GM21360 (cell line): Measurements from ENCODE around the gene EDNRB.
A peak's percentile ranks its signal among the peaks of the same experiment; 100 is the strongest.
"Not testable (repeated sequence)": the region's sequence is repeated elsewhere in the genome, so short reads cannot be mapped to it uniquely, and the experiment has no call there.

Source experiments
- ATAC-seq: cut with Tn5 transposase; IDR thresholded peaks from one replicate; pipeline ENCODE4 v1.9.1; 2021; ENCODE audit warnings: mild to moderate bottlenecking, moderate library complexity; ENCODE audit not compliant: unreplicated experiment

Gene EDNRB

GRCh38 chr13:77918391-77919245 lies at the start of gene EDNRB:
Gene EDNRB, minus strand, starts transcription at chr13:77918831. Its CDS starts 258 bp downstream, at chr13:77918573.
- ATAC-seq = no peak

- ATAC-seq = no peak
Measured at GRCh38 chr13:77966671-77967070, 48.0 kb upstream of the EDNRB start.

- ATAC-seq = no peak
Measured at GRCh38 chr13:77952737-77953136, 34.1 kb upstream of the EDNRB start.

DNA sequence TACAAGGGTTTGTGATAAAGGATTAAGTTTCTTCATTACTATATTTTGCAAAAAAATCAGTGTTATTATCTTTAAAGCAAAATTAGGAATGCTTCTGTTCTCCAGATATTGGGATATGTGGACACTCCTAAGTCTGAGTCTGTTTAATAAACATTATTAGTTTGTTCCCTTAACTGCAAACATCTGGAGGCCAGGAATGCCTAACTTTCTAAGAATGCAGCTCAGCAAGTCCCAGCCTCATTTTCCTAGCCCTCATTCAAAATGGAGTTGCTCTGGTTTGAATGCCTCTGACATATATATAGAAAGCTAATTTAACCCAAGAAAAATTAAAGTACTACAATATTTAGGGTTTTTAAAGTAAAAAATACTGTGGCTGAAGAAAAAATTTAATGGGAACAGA lies 33.6 kb upstream of the EDNRB start:
- ATAC-seq = no peak

DNA sequence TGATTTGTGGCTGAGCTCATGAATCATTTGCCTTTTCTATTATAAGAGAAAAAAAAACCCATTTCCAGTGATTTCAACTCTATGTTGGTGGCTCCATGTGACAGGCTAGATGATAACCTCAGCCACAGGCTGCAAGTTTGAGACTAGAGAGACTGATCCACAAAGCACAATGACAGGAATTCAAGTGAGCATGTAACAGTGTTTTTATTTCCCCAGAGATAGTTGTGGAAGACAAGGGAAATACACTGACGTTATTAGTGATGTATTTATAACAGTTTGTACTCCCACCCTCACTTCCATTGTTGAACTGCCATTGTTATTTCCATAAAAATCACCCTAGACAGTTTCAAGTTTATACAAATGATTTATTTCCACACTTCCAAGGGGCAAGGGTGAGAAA lies 27.9 kb upstream of the EDNRB start:
- ATAC-seq = no peak

DNA sequence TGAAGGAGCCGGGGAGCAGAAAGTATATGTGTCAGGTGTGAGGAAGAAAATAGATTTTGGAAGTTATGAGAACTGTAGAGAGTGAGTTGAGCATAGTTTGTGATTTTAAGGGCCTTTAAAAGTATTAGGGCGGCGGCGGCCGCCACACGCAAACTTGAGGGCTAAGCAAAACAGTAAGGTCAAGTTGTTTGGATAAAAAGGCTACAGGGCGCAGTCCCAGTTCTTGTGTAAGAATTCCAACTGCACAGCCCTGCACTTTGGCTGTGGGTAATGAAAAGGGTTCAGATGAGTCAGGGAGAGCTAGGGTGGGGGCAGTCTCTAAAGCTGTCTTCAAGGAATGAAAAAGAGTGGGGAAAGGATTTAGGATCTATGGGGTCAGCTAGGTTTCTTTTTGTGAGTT lies 16.4 kb upstream of the EDNRB start:
- not testable (repeated sequence) for ATAC-seq

DNA sequence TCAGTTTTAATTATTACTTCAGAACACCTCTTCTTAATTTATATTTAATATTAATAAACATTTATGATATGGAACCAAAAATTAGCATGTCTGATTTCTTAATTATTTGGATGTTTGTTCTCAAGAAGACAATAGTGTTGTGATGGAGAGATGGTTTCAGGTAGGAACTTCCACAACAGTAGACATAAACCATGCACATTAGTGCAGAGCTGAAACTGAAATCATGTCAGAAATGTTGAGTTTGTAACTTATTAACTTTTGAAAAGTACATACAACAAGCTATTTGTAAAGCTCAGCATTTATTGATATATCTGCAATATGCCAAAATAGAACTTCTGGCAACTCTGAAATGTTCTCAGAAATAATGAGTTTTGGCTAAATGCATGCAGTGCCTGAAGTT lies 11.8 kb upstream of the EDNRB start:
- no peak for ATAC-seq

DNA sequence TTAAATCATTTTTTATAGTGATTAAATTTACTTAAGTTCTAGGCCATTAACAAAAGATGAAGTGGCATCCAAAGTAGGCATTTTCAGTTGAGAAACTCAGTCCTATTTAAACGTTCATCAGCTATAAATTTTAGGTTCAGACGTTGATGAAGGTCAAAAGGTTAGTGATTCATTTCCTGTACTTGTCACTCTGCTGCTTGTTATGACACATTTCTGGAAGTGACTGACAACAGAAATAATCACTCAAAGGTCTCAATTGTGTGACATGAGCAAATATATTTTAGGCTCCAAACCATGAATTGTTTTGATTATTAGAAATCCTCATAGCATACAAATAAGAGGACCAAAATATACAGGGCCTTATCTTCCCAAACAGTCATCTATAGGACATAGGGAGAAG lies 10.3 kb upstream of the EDNRB start:
- peak; percentile 93 for ATAC-seq

GRCh38 chr13:77925616-77926015 lies 7.0 kb upstream of the EDNRB start:
- ATAC-seq = no peak

GRCh38 chr13:77919921-77920294 lies 1.3 kb upstream of the EDNRB start:
- no peak for ATAC-seq

DNA sequence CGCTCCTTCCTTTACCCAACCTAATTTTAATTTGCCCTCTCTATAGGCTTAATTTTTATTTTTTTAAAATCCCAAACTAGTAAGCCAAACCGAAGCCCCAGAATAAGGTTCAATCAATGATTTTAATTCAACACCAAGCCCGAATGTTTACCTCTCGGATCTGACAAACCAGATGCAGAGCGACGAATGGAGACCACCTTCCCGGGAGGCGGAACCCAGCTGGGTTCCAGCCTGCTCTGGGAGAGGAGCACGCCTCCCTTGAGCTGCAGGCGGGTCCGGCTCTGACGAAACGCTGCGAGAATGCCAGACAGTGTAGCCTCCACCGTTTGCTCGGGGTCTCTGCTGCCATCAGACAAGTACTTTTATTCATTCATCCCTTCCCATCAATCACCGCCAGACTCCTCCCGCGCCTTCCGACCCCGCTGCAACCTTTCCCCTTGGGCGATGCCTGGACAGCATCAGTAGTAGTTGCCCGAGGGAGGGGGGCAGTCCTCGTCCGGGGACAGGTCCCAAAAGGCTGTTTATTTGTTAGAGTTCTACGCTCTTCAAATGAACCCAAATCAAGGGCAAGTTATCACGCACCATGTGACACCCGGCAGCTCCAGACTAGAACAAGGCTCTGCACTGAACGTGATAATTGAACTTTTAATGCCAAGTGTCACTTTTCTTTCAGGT lies 752 bp upstream of the EDNRB start:
- ATAC-seq = no peak

GRCh38 chr13:77916488-77916887 lies 2.1 kb downstream of the EDNRB start:
- no peak for ATAC-seq

GRCh38 chr13:77915686-77916085 lies 2.9 kb downstream of the EDNRB start:
- ATAC-seq = no peak

- ATAC-seq = no peak
Measured at GRCh38 chr13:77913003-77913402, 5.6 kb downstream of the EDNRB start.

GRCh38 chr13:77911751-77912150 lies 6.9 kb downstream of the EDNRB start:
- no peak for ATAC-seq

GRCh38 chr13:77909827-77910226 lies 8.8 kb downstream of the EDNRB start:
- no peak for ATAC-seq

DNA sequence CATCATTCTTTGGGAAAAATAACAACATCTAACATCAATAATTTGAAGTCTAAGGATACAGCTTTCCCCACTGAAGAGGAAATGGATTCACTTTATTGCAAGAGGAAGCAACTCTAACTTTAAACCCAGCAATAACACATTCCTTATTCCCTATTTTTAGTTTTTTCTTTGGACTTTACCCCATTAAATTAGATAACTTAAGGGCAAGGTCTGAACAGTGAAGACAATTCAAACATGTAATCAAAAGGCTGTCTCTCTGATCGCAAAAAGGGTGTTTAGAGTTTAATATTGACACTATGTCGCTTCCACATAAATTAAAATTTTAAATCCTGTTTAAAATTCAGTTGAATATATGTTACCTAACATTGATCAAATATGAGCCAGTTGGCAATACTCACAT lies 10.1 kb downstream of the EDNRB start:
- ATAC-seq = no peak

GRCh38 chr13:77907666-77908341 lies 10.8 kb downstream of the EDNRB start:
- ATAC-seq = no peak

GRCh38 chr13:77904031-77904430 lies 14.6 kb downstream of the EDNRB start:
- ATAC-seq = no peak

DNA sequence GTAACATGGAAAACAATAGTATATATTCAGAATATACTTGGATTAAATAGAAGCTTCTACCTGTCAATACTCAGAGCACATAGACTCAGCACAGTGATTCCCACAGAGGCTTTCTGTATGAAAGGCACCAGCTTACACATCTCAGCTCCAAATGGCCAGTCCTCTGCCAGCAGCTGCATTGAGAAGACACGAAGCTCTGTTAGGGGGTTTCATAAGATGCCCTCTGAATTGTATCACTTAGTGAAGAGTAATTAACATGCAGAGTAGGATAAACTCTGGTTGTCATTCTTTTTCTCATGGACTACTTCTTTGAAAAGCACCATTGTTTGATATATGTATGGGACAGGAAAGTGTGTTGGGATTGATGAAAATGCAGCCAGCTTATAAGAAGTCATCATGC lies 15.2 kb downstream of the EDNRB start:
- ATAC-seq = no peak

GRCh38 chr13:77902319-77902963 lies 16.2 kb downstream of the EDNRB start:
- ATAC-seq = no peak
